ENCODE data around the gene CCT7.

GRCh38 chr2:73301636-73302035 is 67.5 kb downstream of the CCT7 start:
- TF ChIP-seq POLR2A (IDR thresholded peaks at IDR 0.05) (no peak), CTCF (IDR thresholded peaks at IDR 0.05) (no peak), EP300 (IDR thresholded peaks at IDR 0.05) (no peak), POLR2AphosphoS5 (IDR thresholded peaks at IDR 0.05) (no peak)
